AG20443 (cell line): ENCODE measurements around the gene ADAM23.
A peak's percentile ranks its signal among the peaks of the same experiment; 100 is the strongest.

Experiments used
- DNase-seq: peaks from one replicate; pipeline ENCODE4 v3.0.0; 2012; ENCODE audit warnings: low spot score, mixed read lengths

The ADAM23 gene

GRCh38 chr2:206511283-206511682 is 68.0 kb downstream of the ADAM23 start:
- DNase-seq: no peak

GRCh38 chr2:206512999-206513398 is 69.7 kb downstream of the ADAM23 start:
- no peak for DNase-seq

GRCh38 chr2:206515580-206515979 is 72.2 kb downstream of the ADAM23 start:
- DNase-seq: no peak

- no peak for DNase-seq
Observed at GRCh38 chr2:206518997-206519396, 75.7 kb downstream of the ADAM23 start.

- no peak for DNase-seq
Observed at GRCh38 chr2:206520450-206520849, 77.1 kb downstream of the ADAM23 start.

- DNase-seq: no peak
Observed at GRCh38 chr2:206521115-206521514, 77.8 kb downstream of the ADAM23 start.

- no peak for DNase-seq
Observed at GRCh38 chr2:206521612-206522011, 78.3 kb downstream of the ADAM23 start.

GRCh38 chr2:206526416-206526815 is 83.1 kb downstream of the ADAM23 start:
- DNase-seq: no peak

- no peak for DNase-seq
Observed at GRCh38 chr2:206527153-206527552, 83.8 kb downstream of the ADAM23 start.

GRCh38 chr2:206530727-206531126 is 87.4 kb downstream of the ADAM23 start:
- DNase-seq: no peak

- DNase-seq: peak; percentile 11
Observed at GRCh38 chr2:206531996-206532543, 88.7 kb downstream of the ADAM23 start.

GRCh38 chr2:206533977-206534376 is 90.6 kb downstream of the ADAM23 start:
- no peak for DNase-seq

GRCh38 chr2:206535260-206535986 is 92.1 kb downstream of the ADAM23 start:
- DNase-seq: no peak

GRCh38 chr2:206540757-206541156 is 97.4 kb downstream of the ADAM23 start:
- DNase-seq: no peak

GRCh38 chr2:206543073-206543472 is 99.7 kb downstream of the ADAM23 start:
- no peak for DNase-seq

- no peak for DNase-seq
Observed at GRCh38 chr2:206548383-206548782, 105.1 kb downstream of the ADAM23 start.

- DNase-seq: no peak
Observed at GRCh38 chr2:206555721-206556120, 112.4 kb downstream of the ADAM23 start.

GRCh38 chr2:206556357-206556949 is 113.1 kb downstream of the ADAM23 start:
- DNase-seq: peak; percentile 21

GRCh38 chr2:206557321-206557720 is 114.0 kb downstream of the ADAM23 start:
- DNase-seq: no peak

GRCh38 chr2:206558492-206558891 is 115.2 kb downstream of the ADAM23 start:
- DNase-seq: no peak

- no peak for DNase-seq
Observed at GRCh38 chr2:206561962-206562361, 118.6 kb downstream of the ADAM23 start.

GRCh38 chr2:206562375-206562774 is 119.0 kb downstream of the ADAM23 start:
- DNase-seq: no peak

- no peak for DNase-seq
Observed at GRCh38 chr2:206563374-206563773, 120.0 kb downstream of the ADAM23 start.

GRCh38 chr2:206565666-206566065 is 122.3 kb downstream of the ADAM23 start:
- DNase-seq: no peak
